GM20000 (cell line): ENCODE data around the gene TCTN3.

ENCODE experiments used
- DNase-seq: peaks from one replicate; pipeline ENCODE4 v3.0.0; 2012; ENCODE audit warnings: low spot score
- TF ChIP-seq, protein P1 (sequence below): IDR thresholded peaks from 2 replicates; pipeline ENCODE4 v1.5.1; 2012; ENCODE audit warnings: mild to moderate bottlenecking, control low read depth; ENCODE audit errors: extremely low read depth, missing control alignments

Gene TCTN3

DNA sequence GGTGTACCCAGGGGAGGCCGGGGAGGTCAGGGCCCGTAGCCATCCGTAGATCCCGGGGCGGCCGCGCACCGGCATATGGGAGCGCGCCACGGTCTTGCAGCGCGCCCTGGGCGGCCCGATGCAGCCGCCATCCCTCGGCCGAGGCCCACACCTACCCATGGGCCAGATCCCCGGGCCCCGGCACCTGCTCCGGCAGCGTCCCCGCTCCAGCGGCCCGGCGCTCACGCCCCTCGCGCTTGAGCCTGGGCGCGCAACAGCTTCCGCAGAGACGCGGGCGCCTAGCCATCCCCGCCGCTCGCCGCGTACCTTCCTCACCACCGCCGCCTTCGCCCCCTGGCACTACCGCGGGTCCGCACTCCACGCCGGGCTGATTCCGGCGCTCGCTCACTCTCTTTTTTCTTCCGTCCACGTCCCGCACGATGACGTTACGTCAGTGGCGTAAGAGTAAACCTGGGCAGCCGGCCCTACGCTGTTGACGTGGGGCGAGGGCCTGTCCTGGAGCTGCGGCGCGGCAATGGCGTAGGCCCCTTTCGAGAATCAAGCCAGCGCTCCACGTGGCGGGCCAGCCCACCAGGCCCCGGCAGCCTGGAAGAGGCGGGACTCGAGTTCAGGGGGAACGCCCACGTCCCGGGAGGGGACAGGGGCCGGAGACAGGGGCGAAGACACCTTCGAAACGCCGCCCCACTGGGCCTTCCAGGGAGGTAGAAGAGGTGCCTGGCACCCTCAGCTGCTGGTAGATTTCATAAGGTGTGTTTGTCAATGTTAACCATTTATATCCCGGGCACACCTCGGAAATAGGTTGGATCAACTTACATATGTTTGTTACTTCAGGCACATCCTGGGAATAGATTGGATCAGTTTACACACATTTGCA lies 37.2 kb downstream of the TCTN3 start, which contains the start of gene ALDH18A1:
Gene ALDH18A1 (minus strand): TSS at position 421 of the 874 bp plus-strand sequence. CDS start 3,334 bp downstream, outside the sequence.
- TF ChIP-seq, protein P1, sequence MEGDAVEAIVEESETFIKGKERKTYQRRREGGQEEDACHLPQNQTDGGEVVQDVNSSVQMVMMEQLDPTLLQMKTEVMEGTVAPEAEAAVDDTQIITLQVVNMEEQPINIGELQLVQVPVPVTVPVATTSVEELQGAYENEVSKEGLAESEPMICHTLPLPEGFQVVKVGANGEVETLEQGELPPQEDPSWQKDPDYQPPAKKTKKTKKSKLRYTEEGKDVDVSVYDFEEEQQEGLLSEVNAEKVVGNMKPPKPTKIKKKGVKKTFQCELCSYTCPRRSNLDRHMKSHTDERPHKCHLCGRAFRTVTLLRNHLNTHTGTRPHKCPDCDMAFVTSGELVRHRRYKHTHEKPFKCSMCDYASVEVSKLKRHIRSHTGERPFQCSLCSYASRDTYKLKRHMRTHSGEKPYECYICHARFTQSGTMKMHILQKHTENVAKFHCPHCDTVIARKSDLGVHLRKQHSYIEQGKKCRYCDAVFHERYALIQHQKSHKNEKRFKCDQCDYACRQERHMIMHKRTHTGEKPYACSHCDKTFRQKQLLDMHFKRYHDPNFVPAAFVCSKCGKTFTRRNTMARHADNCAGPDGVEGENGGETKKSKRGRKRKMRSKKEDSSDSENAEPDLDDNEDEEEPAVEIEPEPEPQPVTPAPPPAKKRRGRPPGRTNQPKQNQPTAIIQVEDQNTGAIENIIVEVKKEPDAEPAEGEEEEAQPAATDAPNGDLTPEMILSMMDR: no peak
- peak; percentile 95 for DNase-seq

DNA sequence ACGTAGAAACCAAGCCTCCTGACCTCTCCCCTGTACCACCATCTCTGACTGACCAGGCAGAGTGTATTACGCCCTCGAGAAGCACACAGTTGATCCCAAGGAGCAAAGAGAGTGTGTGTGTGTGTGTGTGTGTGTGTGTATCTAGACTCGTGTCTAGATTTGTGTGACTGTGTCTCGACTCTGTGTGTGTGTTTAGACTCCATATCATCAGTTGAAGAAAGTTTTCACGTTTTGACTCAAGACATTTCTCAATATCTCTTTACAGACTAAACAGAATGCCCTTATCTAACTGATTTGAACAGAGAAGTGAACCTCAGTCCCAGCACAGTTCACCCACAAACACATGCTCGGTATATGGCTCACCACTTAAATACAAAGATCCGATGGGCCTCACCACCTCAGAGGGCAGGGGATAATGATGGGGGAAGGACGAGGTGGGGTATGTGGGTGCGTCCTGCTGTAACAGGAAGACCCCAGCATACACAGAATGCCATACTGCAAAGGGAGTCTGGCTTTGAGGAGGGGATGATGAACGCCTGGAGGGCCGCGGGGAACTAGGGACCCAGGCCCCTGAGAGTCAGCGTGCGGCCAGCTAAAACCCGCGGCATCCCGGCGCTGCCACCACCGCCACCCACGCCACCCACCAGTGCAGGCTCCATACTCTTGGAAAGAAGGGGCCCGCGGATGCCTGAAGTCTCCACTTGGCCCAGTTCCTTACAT lies 38.0 kb downstream of the TCTN3 start:
- DNase-seq: peak; percentile 25

DNA sequence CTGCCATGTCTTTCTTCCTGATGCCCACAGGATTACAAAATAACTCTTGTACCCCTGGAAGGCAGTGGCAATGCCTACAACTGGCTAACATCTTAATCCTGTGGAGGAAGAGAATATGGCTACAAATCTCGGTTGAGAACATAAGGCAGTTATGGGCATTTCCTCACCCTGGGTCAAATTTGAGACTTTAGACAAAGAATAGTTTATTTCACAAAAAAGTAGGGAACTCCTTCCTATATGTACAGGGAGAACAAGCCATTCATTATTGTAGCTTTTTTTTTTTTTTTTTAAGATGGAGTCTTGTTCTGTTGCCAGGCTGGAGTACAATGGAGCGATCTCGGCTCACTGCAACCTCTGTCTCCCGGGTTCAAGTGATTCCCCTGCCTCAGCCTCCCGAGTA lies 39.8 kb downstream of the TCTN3 start:
- TF ChIP-seq, protein P1: no peak
- DNase-seq: no peak

More for the DNA sequence above, 38.0 kb downstream of the TCTN3 start:
- TF ChIP-seq, protein P1: no peak

DNA sequence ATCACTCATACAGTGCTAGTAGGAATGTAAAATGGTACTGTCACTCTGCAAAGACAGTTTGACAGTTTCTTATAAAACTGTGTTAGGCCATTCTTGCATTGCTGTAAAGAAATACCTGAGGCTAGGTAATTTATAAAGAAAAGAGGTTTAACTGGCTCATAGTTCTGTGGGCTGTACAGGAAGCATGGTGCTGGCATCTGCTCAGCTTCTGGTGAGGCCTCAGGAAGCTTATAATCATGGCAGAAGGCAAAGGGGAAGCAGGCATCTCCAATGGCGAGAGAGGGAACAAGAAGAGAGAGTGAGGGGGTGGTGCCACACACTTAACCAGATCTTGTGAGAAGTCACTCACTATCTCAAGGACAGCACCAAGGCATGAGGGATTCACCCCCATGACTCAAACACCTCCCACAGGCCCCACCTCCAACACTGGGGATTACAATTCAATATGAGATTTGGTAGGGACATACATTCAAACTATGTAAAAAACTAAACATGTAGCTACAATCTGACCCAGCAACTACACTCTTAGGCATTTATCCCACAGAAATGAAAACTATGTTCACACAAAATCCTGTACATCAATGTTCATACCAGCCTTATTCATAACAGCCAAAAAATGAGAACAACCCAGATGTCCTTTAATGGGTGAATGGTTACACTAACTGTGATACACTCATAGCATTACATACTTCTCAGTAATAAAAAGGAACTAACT lies 42.2 kb downstream of the TCTN3 start:
- DNase-seq: no peak
- TF ChIP-seq, protein P1: no peak

DNA sequence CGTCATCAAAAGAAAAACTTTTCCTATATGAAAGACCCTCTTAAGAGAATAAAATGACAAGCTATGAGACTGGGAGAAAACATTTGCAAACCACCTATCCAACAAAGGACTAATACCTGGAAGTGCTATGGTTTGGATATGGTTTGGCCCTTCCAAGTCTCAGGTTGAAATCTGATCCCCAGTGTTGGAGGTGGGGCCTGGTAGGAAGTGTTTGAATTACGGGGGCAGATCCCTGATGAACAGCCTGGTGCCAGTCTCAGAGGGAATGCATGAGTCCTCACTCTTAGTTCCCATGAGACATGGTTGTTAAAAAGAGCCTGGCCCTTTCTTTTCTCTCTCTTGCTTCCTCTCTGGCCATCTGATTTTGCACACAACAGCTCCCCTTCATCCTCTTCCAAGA lies 43.5 kb downstream of the TCTN3 start:
- TF ChIP-seq, protein P1: no peak
- DNase-seq: no peak

DNA sequence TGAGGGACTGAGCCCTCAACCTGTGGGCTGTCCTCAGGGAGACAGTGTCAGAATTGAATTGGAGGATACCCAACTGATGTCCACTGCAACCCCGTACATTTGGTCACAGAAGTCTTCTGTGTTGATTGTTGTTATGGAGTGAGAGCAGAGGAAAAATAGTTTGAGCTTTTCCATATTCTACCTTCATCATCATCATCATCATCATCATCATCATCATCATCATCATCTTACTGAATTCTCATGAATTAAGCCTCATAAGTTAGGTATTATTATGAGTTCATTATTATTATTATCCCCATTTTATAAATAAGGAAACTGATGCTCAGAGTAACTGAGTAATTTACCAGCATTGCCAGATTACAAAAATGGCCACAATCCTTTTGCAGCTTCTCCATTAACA lies 45.6 kb downstream of the TCTN3 start:
- TF ChIP-seq, protein P1: no peak

More for the DNA sequence above, 45.6 kb downstream of the TCTN3 start:
- no peak for DNase-seq
